SK-N-SH treated with all-trans-retinoic acid at 6 μM for 48 hours (cell line): Measurements from ENCODE around the gene SRP54.

Experiments
- ARNTL ChIP-seq: fragments of 450-650 bp; formaldehyde crosslinking; IDR thresholded peaks from 2 replicates; pipeline ENCODE4 v1.5.0; 2020; ENCODE audit warnings: low read depth, mild to moderate bottlenecking, moderate library complexity, borderline replicate concordance
- BACH2 ChIP-seq: fragments of 250-450 bp; sonication (Bioruptor Pico); IDR thresholded peaks from 2 replicates; pipeline ENCODE4 v1.9.0; 2021; ENCODE audit warnings: mild to moderate bottlenecking, borderline replicate concordance
- ISL1 ChIP-seq: fragments of 250-450 bp; sonication (Bioruptor Pico); IDR thresholded peaks from 2 replicates; pipeline ENCODE4 v2.1.2; 2022; ENCODE audit warnings: mild to moderate bottlenecking, moderate library complexity
- OSR1 ChIP-seq: fragments of 250-450 bp; sonication (Bioruptor Pico); IDR thresholded peaks from 2 replicates; pipeline ENCODE4 v1.8.0; 2022; ENCODE audit warnings: moderate library complexity, mild to moderate bottlenecking, inconsistent platforms
- RARB ChIP-seq: fragments of 250-450 bp; sonication (Bioruptor Pico); IDR thresholded peaks from 2 replicates; pipeline ENCODE4 v1.8.0; 2021; ENCODE audit warnings: mild to moderate bottlenecking, moderate library complexity
- ZFP3 ChIP-seq: fragments of 250-450 bp; sonication (Bioruptor Pico); IDR thresholded peaks from 2 replicates; pipeline ENCODE4 v1.5.0; 2020; ENCODE audit warnings: mild to moderate bottlenecking, moderate library complexity
- ZFP30 ChIP-seq: fragments of 450-650 bp; formaldehyde crosslinking; IDR thresholded peaks from 2 replicates; pipeline ENCODE4 v1.5.0; 2022; ENCODE audit warnings: mild to moderate bottlenecking, moderate library complexity
- ZNF8 ChIP-seq: fragments of 450-650 bp; formaldehyde crosslinking; IDR thresholded peaks from 2 replicates; pipeline ENCODE4 v1.5.0; 2020; ENCODE audit warnings: mild to moderate bottlenecking, moderate library complexity
- TF ChIP-seq, protein P1 (sequence below): fragments of 250-450 bp; sonication (Bioruptor Pico); IDR thresholded peaks from 2 replicates; pipeline ENCODE4 v1.8.0; 2020; ENCODE audit warnings: mild to moderate bottlenecking, moderate library complexity, borderline replicate concordance
- TF ChIP-seq, protein P2 (sequence below): fragments of 250-450 bp; sonication (Bioruptor Pico); IDR thresholded peaks from 2 replicates; pipeline ENCODE4 v1.8.0; 2021; ENCODE audit warnings: low read depth, mild to moderate bottlenecking, moderate library complexity, borderline replicate concordance
- TF ChIP-seq, protein P3 (sequence below): fragments of 250-450 bp; sonication (Bioruptor Pico); IDR thresholded peaks from 2 replicates; pipeline ENCODE4 v1.5.0; 2020; ENCODE audit warnings: mild to moderate bottlenecking, moderate library complexity

GRCh38 chr14:34946699-34947098 lies 36.1 kb upstream of the SRP54 start:
- no peak for TF ChIP-seq ZFP30 (CRISPR knock-in tag)
- TF ChIP-seq BACH2 (CRISPR knock-in tag), result no peak
- TF ChIP-seq ARNTL, result no peak
- TF ChIP-seq, protein P1, sequence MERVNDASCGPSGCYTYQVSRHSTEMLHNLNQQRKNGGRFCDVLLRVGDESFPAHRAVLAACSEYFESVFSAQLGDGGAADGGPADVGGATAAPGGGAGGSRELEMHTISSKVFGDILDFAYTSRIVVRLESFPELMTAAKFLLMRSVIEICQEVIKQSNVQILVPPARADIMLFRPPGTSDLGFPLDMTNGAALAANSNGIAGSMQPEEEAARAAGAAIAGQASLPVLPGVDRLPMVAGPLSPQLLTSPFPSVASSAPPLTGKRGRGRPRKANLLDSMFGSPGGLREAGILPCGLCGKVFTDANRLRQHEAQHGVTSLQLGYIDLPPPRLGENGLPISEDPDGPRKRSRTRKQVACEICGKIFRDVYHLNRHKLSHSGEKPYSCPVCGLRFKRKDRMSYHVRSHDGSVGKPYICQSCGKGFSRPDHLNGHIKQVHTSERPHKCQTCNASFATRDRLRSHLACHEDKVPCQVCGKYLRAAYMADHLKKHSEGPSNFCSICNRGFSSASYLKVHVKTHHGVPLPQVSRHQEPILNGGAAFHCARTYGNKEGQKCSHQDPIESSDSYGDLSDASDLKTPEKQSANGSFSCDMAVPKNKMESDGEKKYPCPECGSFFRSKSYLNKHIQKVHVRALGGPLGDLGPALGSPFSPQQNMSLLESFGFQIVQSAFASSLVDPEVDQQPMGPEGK (CRISPR knock-in tag), result no peak
- TF ChIP-seq OSR1 (CRISPR knock-in tag), result no peak
- TF ChIP-seq ZNF8, result no peak
- TF ChIP-seq, protein P2, sequence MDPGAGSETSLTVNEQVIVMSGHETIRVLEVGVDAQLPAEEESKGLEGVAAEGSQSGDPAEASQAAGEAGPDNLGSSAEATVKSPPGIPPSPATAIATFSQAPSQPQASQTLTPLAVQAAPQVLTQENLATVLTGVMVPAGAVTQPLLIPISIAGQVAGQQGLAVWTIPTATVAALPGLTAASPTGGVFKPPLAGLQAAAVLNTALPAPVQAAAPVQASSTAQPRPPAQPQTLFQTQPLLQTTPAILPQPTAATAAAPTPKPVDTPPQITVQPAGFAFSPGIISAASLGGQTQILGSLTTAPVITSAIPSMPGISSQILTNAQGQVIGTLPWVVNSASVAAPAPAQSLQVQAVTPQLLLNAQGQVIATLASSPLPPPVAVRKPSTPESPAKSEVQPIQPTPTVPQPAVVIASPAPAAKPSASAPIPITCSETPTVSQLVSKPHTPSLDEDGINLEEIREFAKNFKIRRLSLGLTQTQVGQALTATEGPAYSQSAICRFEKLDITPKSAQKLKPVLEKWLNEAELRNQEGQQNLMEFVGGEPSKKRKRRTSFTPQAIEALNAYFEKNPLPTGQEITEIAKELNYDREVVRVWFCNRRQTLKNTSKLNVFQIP (CRISPR knock-in tag), result no peak
- no peak for TF ChIP-seq ISL1 (CRISPR knock-in tag)
- TF ChIP-seq, protein P3, sequence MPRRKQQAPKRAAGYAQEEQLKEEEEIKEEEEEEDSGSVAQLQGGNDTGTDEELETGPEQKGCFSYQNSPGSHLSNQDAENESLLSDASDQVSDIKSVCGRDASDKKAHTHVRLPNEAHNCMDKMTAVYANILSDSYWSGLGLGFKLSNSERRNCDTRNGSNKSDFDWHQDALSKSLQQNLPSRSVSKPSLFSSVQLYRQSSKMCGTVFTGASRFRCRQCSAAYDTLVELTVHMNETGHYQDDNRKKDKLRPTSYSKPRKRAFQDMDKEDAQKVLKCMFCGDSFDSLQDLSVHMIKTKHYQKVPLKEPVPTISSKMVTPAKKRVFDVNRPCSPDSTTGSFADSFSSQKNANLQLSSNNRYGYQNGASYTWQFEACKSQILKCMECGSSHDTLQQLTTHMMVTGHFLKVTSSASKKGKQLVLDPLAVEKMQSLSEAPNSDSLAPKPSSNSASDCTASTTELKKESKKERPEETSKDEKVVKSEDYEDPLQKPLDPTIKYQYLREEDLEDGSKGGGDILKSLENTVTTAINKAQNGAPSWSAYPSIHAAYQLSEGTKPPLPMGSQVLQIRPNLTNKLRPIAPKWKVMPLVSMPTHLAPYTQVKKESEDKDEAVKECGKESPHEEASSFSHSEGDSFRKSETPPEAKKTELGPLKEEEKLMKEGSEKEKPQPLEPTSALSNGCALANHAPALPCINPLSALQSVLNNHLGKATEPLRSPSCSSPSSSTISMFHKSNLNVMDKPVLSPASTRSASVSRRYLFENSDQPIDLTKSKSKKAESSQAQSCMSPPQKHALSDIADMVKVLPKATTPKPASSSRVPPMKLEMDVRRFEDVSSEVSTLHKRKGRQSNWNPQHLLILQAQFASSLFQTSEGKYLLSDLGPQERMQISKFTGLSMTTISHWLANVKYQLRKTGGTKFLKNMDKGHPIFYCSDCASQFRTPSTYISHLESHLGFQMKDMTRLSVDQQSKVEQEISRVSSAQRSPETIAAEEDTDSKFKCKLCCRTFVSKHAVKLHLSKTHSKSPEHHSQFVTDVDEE (CRISPR knock-in tag), result no peak
- TF ChIP-seq RARB (CRISPR knock-in tag), result no peak
- TF ChIP-seq ZFP3 (CRISPR knock-in tag), result no peak
